Left lung (tissue), 10 donors: ENCODE measurements around the gene PHKB. TPM values are rescaled to one million over a fixed set of nuclear protein-coding genes. Genes with fewer than 3 reads are reported as not detected.

Experiments used
- ATAC-seq: fragments of 200-7000 bp; cut with Tn5 transposase; one replicate; pipeline ENCODE4 v1.9.1; 2020; ENCODE audit warnings: moderate library complexity
- DNase-seq, 4 donors: peaks; one replicate each; pipeline ENCODE4 v3.0.0-alpha.2; 2013 to 2020
- H3K27ac ChIP-seq, 2 donors: fragments of 200-600 bp; sonication (generic) in 1 of 2; one replicate each; pipeline versions ENCODE4 v1.5.0 to v1.8.0; 2020 to 2021
- H3K27me3 ChIP-seq, 2 donors: fragments of 200-600 bp; sonication (generic) in 1 of 2; one replicate each; pipeline versions ENCODE4 v1.5.0 to v1.8.0; 2020 to 2021
- H3K36me3 ChIP-seq, 2 donors: fragments of 200-600 bp; sonication (generic) in 1 of 2; one replicate each; pipeline versions ENCODE4 v1.5.0 to v1.8.0; 2020 to 2021
- H3K4me1 ChIP-seq, 2 donors: fragments of 200-600 bp; one replicate each; pipeline ENCODE4 v1.8.0; 2021
- H3K4me3 ChIP-seq, 2 donors: fragments of 200-600 bp; sonication (generic) in 1 of 2; one replicate each; pipeline versions ENCODE4 v1.5.0 to v1.8.0; 2020 to 2021; ENCODE audit warnings: mild to moderate bottlenecking in 1 of 2
- H3K9me3 ChIP-seq, 2 donors: fragments of 200-600 bp; sonication (generic) in 1 of 2; one replicate each; pipeline versions ENCODE4 v1.5.0 to v1.8.0; 2020 to 2021
- CTCF ChIP-seq, 2 donors: fragments of 200-600 bp; sonication (generic) in 1 of 2; IDR thresholded peaks; one replicate each; pipeline versions ENCODE4 v1.5.0 to v1.8.0; 2021; ENCODE audit warnings: antibody characterized with exemption in 2 of 2
- intact Hi-C, 2 donors: fragments of 100-400 bp; cut with DNase I; formaldehyde crosslinking; loops; one replicate each; pipeline versions ENCODE4 v1.11.2 to v1.14.2; 2022
- polyA plus RNA-seq, 6 donors: library from polyadenylated mRNA; unstranded; fragments of 120-200 nt; gene quantifications; one replicate each; pipeline ENCODE4 v1.2.1, GENCODE V29; 2013; ENCODE audit not compliant: insufficient read length in 6 of 6
- total RNA-seq, 2 donors: library from RNA; stranded (reverse); fragmentation: NEBNext Ultra II Directional; extraction: Animal tissue kit (Norgen Biotek cat#: 25700); gene quantifications; one replicate each; pipeline ENCODE4 v1.2.1, GENCODE V29; 2021
- donor health status: DM: no; HTN: yes; CAD: no.
- donor health status: DM: no; HTN: no; CAD: no.

PHKB gene
- total and polyA plus RNA-seq, 8 donors = 76.5 to 104 (median 90.4) TPM

GRCh38 chr16:47627085-47627639 lies 166.0 kb downstream of the PHKB start:
- ATAC-seq (no peak), DNase-seq (peak in 2 of 4 donors; percentile 7 to 9)
- H3K4me3 ChIP-seq = no peak overlapping the region
- intact Hi-C loops = no loop called here
- H3K27ac ChIP-seq = no peak overlapping the region
- peaks cover 0 to 7% of the 10 kb centered on the region in 2 donors for H3K4me1 ChIP-seq
- no peaks in the 10 kb centered on the region for H3K36me3 ChIP-seq
- TF ChIP-seq CTCF (IDR thresholded peaks at IDR 0.05) = no peak
- peaks cover 0 to 4% of the 10 kb centered on the region in 2 donors for H3K9me3 ChIP-seq
- H3K27me3 ChIP-seq = no peaks in the 10 kb centered on the region

DNA sequence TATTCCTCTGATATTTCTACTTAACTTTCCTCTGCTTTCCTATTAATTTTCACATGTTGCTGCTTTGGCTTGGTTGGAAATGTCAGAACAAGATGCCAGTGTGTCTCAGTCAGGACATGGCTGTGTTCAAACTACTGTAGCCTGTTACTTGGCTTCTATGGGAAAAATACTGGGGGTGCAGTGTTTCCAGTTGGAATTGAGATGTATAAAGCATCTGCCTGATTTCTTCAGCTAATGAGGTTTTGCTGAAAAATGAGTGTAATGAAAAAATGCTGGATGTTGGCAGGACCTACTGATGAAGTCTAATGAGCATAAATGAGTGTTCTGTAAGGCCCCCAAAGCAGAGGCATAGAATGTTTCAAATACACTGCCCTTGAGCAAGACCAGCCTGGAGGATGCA lies 166.6 kb downstream of the PHKB start:
- DNase-seq = peak in 2 of 4 donors; percentile 73 to 79
- no peak overlapping the region for H3K4me3 ChIP-seq
- H3K27me3 ChIP-seq = no peaks in the 10 kb centered on the region
- H3K36me3 ChIP-seq = no peaks in the 10 kb centered on the region
- H3K27ac ChIP-seq = no peak overlapping the region
- H3K4me1 ChIP-seq = peaks cover 0 to 7% of the 10 kb centered on the region in 2 donors
- intact Hi-C loops = no loop called here
- peaks cover 0 to 4% of the 10 kb centered on the region in 2 donors for H3K9me3 ChIP-seq
- ATAC-seq = no peak
- TF ChIP-seq CTCF (IDR thresholded peaks at IDR 0.05) = no peak

DNA sequence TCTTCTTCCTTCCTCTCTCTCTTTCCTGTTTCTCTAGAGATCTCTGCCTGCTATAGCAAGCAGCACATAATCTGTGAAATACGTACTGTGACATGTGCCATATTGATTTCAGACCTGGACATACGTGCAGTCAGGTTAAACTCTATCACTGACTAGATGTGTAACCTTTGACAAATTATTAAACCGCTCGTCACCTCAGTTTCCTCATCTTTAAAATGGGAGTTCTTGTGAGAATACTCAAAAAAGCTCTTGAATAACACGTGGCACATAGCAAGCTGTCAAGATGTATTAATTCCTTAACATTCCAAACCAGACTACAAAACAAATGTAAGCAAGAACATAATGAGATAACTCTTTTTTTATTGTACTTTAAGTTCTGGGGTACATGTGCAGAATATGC lies 170.0 kb downstream of the PHKB start:
- Histone ChIP-seq H3K4me3 (no peak overlapping the region), H3K36me3 (peaks cover 0 to 7% of the 10 kb centered on the region in 2 donors), H3K27ac (no peak overlapping the region), H3K4me1 (peaks cover 0 to 3% of the 10 kb centered on the region in 2 donors), H3K9me3 (peaks cover 0 to 4% of the 10 kb centered on the region in 2 donors), H3K27me3 (no peaks in the 10 kb centered on the region)
- ATAC-seq (no peak), DNase-seq (no peak)
- TF ChIP-seq CTCF (IDR thresholded peaks at IDR 0.05) = no peak
- intact Hi-C loops = no loop called here

GRCh38 chr16:47634126-47634525 lies 173.0 kb downstream of the PHKB start:
- Histone ChIP-seq H3K4me3 (no peak overlapping the region), H3K36me3 (peaks cover 0 to 20% of the 10 kb centered on the region in 2 donors), H3K27me3 (no peaks in the 10 kb centered on the region), H3K9me3 (no peaks in the 10 kb centered on the region), H3K4me1 (no peaks in the 10 kb centered on the region), H3K27ac (no peak overlapping the region)
- DNase-seq (no peak), ATAC-seq (no peak)
- TF ChIP-seq CTCF (IDR thresholded peaks at IDR 0.05) = no peak
- intact Hi-C loops = no loop called here

- DNase-seq = no peak
- Histone ChIP-seq H3K9me3 (no peaks in the 10 kb centered on the region), H3K27me3 (no peaks in the 10 kb centered on the region), H3K4me3 (no peak overlapping the region), H3K36me3 (peaks cover 0 to 20% of the 10 kb centered on the region in 2 donors), H3K27ac (no peak overlapping the region), H3K4me1 (no peaks in the 10 kb centered on the region)
- intact Hi-C loops = no loop called here
- no peak for ATAC-seq
- TF ChIP-seq CTCF (IDR thresholded peaks at IDR 0.05) = no peak
Measured at GRCh38 chr16:47634727-47635126, 173.6 kb downstream of the PHKB start.
